ENCODE results near the gene HIVEP3.

Gene HIVEP3

GRCh38 chr1:41497056-41497440, 421.7 kb downstream of the HIVEP3 start:
- DNase-seq (ENCODE audit: low spot score) = no peak

GRCh38 chr1:41496080-41497055, 422.4 kb downstream of the HIVEP3 start:
- DNase-seq (ENCODE audit: low spot score) = peak; percentile 87

- DNase-seq (ENCODE audit: low spot score) = no peak
These were observed 423.3 kb downstream of the HIVEP3 start for GRCh38 chr1:41495210-41495948.

GRCh38 chr1:41494351-41495209, 424.1 kb downstream of the HIVEP3 start:
- no peak for DNase-seq (ENCODE audit: low spot score)

- no peak for DNase-seq (ENCODE audit: low spot score)
These were observed 424.9 kb downstream of the HIVEP3 start for GRCh38 chr1:41493626-41494350.

- DNase-seq (ENCODE audit: low spot score) = peak; percentile 77
These were observed 425.6 kb downstream of the HIVEP3 start for GRCh38 chr1:41493117-41493536.

GRCh38 chr1:41492341-41492848, 426.3 kb downstream of the HIVEP3 start:
- DNase-seq (ENCODE audit: low spot score) = no peak

- no peak for DNase-seq (ENCODE audit: low spot score)
These were observed 427.8 kb downstream of the HIVEP3 start for GRCh38 chr1:41490911-41491310.

GRCh38 chr1:41489561-41489960, 429.2 kb downstream of the HIVEP3 start:
- DNase-seq (ENCODE audit: low spot score) = no peak

- DNase-seq (ENCODE audit: low spot score) = no peak
These were observed 430.4 kb downstream of the HIVEP3 start for GRCh38 chr1:41488040-41488951.

GRCh38 chr1:41487126-41488039, 431.3 kb downstream of the HIVEP3 start:
- no peak for DNase-seq (ENCODE audit: low spot score)

GRCh38 chr1:41486371-41487125, 432.2 kb downstream of the HIVEP3 start:
- no peak for DNase-seq (ENCODE audit: low spot score)

- no peak for DNase-seq (ENCODE audit: low spot score)
These were observed 432.7 kb downstream of the HIVEP3 start for GRCh38 chr1:41486053-41486370.

- DNase-seq (ENCODE audit: low spot score) = peak; percentile 66
These were observed 433.1 kb downstream of the HIVEP3 start for GRCh38 chr1:41485605-41486004.

GRCh38 chr1:41484402-41485241, 434.1 kb downstream of the HIVEP3 start, which contains the start of gene EDN2:
EDN2 (minus strand) TSS chr1:41484683; CDS start chr1:41484601, 82 bp downstream.
- no peak for DNase-seq (ENCODE audit: low spot score)

- DNase-seq (ENCODE audit: low spot score) = no peak
These were observed 434.7 kb downstream of the HIVEP3 start for GRCh38 chr1:41483960-41484401.
